HTERT RPE-1 (cell line): ENCODE data around the gene FRMD4B.

Source experiments
- in situ Hi-C: fragments of 300-500 bp; cut with MboI; formaldehyde crosslinking; loops from 4 replicates; pipeline ENCODE4 v1.14.3; 2020; ENCODE audit warnings: low sequenced_read_pairs

FRMD4B gene

DNA sequence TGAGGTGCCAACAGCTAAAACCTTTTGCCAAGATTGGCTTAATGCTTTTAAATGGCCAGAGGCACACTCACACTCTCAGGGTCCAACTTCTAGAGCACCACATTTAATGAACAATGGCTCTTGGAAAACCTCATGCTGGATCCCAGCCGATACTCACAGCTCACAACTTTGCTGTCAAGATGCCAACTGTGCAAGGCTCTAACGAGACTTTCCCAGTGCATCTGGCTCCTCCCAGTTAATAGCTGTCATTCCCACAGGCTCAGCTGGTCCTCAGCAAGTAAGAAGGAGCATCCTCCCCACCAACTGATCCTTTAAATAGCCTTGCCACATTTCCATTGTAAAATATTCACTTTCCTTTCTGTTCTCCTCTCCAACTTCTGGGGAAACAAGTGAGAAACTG lies 20.3 kb upstream of the FRMD4B start:
- in situ Hi-C loops, result no loop called here

DNA sequence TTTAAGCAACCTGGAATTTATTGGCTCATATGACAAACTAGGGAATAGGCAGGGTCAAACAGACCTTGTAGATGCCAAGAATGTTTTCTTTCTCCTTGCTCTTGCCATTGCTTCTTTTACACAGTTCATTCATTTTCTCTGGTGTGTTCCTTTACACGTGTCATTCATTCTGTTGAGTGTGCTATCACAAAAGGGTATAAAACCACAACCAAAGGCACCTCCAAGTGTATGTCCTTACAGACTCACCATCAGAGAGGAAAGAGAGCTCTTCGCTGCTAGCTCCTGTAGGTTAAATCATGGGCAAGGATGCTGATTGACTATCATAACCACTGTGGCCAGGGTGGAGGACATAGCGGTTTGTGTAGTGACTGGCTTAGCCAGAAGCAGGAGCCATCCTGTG lies 19.2 kb upstream of the FRMD4B start:
- in situ Hi-C loops, result no loop called here

DNA sequence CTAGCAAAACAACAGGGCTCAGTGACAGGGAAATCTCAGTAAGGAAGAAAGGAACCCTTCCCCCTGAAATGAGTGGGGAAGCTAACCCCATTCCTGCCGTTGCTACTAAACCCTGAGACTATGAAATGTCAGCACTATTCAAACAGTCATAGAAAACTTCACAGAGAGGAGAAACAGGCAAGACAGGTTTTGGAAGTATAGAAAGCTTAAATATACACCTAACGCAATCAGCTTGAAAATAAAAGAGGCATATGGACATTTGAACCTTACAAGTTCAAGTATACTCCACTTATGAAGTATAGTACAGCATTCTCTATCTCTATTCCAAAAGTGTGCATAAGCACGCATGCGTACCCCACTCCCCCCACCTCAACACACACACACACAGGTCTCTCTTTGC lies 17.6 kb upstream of the FRMD4B start:
- in situ Hi-C loops, result no loop called here

DNA sequence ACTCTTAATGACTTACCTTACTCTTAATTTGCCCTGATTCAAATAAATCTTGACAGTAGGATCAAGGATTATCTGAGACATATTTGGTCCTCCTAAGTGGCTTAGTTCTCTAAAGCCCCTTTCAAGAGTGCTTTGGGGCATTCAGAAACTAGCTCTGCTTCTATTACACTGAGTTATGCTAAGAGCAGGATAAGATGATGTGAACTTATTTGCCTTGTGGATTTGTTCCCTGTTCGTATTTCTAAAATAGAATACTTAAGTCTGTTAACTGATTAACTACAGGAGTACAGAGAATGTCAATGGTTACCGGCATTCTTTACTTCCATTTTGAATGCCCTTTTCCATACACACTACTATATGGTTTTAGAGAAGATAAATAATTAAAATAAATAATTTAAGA lies 14.8 kb upstream of the FRMD4B start:
- in situ Hi-C loops, result no loop called here

DNA sequence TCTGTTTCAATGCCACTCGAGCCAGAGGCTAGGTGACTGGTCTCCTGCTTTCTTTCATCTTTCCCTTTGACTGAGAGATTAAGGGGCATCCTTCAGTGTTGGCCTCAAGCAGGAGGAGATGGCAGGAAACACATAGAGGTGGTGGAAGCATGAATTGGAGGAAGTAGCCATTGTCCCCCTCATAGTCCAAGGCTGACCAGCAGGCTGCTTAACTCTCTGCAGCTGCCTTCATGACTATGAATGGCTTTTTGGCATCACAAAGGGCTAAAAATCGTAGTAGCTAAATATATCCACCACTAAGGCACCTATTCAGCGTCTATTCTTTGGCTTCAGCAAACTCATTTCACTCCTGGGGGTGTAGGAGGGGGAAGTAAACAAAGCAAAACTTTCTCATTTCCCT lies 7.0 kb upstream of the FRMD4B start:
- in situ Hi-C loops, result no loop called here

DNA sequence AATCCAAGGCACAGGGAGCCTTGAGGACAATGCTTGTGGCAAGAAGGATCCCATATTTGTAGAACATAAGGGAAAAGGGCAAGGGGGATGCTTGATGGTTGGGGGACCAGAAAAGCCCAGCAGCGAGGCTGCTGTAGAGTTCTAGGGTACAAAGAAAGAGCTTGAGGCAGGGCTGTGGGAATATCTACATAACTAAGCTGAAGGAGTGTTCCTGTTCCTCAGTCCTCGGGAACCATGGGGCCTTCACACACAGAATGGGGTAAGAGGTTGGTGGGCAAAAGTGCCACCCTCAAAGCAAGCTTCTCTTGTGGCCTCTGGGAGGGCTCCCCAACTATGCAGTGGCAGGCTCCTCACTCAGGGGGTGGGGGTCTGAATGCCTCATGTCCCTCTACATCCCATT lies 6.5 kb upstream of the FRMD4B start:
- in situ Hi-C loops, result no loop called here

DNA sequence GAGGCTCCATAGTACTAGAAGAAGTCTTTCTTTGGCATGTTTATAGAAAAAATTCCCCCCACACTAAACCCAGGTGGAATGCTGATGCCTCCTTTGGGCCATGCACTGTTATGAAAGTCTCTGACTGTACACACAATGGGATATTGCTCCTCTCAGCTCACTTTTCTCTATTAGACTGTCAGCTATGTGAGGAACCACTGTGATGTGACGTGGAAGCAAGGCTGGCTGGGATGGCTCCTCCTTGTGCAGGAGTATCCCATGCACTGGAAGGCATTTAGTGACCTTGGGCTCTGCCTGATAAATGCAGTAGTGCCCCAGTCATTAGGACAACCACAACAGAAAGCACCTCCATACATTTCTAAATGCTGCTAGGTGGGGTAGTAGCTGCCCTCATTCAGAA lies 5.7 kb upstream of the FRMD4B start:
- in situ Hi-C loops, result no loop called here

DNA sequence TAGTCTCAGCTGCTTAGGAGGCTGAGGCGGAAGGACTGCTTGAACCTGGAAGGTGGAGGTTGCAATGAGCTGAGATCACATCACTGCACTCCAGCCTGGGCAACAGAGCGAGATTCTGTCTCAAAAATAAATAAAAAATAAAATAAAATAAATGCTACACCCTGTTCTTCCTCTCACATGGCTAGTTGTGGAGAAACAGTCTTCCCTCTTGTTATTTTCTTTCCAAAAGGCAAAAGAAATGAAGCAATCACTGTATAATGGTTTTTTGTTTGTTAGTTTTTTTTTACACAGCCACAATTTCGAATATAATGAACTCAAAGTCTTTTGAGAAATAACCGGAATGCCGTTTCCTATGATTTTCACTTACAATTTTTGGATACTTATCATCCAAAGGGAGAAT lies 4.9 kb upstream of the FRMD4B start:
- in situ Hi-C loops, result no loop called here

DNA sequence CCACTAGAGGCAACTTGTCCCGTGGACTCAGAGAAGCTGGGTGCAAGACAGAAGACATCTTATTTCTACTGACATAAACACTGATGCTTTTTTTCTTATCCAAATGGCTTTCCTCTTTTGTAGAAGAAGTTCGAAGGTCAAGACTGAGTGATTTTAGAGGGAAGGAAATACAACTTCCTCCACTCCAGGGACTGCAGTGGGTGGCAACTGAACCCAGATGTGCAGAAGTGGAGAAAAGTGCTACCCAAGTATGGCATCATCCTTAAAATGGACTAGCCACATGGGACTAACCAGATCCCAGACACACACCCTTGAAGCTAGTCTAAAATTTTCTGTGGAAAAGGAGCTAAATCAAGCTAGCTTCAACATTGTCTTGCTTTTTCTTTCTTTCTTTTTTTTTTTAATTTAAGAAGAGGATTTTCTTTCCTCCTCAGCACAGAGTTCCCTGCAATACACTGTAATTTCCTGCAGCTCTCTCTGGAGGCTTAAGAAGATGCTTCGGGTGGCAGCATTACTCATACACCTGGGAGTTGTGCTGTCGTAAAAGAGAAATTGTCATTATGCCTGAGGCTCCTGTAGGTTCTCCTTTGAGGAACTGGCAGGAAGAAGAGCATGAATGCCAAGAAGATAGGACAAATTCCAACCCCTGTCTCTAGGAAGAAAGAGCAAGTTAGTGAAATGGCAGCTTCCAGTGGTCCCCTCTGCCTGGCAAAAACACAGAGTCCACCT lies 3.8 kb upstream of the FRMD4B start:
- in situ Hi-C loops, result no loop called here

DNA sequence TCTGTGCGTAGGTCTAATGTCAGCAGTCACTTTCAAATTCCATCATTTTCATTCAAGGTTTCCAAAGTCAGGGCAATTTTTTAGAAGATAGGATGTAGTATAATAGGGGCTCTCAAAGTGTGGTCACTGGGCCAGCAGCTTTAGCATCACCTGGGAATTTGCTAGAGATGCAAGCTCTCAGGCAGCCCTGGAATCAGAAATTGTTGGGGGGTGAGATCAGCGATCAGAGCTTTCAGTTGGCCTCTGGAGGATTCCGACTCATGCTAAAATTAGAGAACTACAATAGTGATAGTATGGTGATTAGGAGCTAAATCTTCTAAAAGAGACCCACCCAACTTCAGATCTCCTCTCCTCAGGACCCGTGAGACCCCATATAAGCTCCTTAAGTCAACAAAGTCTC lies 2.4 kb upstream of the FRMD4B start:
- in situ Hi-C loops, result no loop called here

DNA sequence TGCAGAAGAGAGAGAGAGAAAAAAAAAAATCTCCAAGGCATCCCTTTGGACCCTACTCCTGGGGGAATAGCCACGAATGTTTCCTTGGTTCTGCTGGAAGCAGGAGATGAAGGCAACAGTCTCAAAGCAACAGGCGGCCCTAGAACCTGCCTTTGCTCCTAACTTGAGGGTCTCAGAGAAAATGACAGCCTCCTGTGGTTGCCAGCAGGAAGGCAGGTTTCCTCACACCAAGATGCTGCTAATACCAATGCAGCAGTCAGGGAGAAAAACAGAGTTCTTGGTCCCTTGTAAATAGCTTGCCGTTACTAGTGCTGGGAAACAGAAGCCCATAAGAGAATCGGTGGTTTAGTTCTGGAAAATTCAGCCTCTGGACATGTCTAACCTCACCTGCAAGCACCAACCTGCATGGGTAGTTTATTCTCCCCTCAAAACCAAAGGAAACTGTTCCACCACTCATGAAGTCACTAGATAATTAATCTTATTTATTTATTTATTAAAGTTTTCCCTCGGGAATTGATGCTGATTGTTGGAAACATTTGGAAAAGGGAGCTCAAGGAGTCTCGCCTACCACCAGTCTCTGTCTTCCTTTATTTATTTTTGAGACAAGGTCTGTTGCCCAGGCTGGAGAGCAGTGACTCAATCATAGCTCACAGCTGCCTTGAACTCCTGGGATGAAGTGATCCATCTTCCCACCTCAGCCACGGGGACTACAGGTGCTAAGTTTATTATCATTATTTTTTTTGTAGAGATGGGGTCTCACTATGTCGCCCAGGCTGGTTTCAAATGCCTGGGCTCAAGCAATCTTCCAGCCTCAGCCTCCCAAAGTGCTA lies 883 bp upstream of the FRMD4B start:
- in situ Hi-C loops, result no loop called here

DNA sequence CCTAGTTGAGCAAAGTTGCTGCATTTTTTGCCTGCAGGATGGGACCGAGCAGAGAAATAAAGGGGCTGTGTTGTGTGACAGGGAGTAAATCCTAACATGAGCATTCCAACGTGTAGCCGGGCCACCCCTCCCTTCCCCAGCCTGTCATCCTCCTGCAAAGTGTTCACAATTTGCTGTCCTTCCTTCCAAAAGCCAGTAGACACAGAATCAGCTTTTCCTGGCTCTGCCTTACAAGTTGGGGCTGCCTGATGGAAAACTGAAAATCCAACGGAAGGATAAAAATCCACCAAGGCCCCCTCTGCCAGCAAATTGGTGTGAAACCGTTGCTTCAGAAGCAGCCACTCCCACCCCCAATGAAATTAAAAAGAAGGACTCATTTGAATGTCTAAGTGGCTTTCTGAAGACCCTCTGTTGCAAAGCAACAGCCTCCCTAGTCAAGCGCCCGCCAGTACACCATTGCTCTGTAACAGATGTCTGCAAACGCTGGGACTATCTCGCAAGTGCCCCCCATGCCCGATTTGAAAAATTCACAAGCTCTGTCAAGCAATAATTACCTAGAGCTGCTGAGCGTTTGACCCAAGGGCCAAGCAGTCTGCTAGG lies 665 bp downstream of the FRMD4B start:
- in situ Hi-C loops, result no loop called here

DNA sequence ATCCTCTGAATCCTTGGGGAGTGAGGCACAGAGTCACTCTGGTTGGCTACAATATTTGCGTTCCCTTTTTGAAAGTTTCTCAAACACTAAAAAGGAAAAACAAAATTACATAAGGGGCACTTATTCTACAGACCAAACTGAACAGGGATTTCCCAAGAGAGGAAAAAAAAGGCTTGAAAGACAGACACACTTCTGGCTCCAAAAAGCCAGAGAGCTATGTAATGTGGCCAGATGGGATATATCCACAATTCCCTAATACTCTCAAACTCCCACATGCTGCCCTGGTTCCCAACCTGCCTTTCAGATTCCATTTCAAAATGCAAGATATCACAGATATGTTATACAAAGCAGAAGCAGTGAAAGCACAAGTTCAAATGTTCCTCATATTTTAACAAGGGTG lies 1.6 kb downstream of the FRMD4B start:
- in situ Hi-C loops, result no loop called here

DNA sequence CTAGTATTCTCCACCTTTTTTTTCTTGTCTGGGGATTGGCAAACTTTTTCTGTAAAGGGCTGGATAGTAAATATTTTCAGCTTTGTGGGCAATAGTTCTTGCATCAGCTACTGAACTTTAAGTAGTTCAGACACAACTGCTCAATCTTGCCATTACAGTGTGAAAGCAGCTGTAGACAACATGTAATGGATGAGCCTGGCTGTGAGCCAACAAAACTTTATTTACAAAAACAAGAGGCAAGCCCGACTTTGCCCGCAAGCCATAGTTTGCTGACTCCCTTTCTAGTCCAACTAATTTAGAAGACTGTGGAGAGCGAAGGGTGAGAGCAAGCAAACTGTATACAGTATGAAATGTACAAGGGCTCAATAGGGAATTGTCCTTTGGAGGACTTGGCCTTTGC lies 6.2 kb downstream of the FRMD4B start:
- in situ Hi-C loops, result no loop called here

DNA sequence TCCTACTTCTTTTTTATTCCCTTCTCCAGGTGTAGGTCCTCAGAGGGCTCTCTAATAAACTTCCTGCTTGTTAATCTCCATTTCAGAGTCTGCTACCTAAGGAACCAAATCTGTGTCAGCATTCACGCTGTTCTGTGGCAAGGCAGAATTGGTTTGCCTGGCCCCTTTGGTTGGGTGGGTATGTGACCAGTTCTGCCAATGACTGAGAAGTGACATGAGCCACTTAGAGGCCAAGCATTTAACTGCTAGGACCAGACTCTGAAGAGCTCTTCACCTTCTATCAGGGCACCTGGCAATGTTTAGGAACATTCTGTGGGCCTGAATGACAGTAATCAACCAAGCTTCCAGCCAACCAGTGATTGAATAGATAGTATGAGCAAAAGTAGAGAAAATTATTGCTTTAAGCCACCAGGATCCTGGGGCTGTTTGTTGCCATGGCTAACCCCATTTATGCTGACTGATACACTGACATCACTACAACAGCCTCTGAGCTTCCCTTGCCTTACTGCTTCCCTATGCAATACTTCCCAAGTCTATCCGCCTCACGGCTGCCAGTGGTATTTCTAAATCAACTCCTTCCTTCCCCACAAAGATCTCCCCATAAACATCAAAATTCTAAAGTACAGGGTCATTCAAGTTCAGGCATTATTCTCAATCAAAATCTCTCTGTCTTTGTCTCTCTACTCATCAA lies 7.6 kb downstream of the FRMD4B start:
- in situ Hi-C loops, result no loop called here

DNA sequence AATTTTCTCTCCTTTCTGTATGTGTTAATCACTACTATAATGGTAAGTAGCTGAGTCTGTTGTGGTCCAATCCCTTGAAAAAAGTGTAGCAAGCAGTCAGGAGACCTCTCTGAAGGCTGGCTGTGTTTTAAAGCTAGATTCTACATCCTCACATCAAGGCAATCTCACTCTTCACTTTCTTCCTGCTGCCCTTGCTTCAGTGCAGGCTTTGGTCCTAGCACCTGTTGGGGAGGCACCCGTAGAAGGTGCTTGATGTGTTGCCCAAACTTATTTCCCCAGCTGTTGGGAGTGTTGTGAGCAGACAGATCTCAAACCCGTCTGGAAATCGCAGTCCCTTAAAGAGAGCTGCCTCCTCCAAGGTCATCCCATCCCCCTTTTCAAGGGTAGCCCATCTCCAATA lies 8.6 kb downstream of the FRMD4B start:
- in situ Hi-C loops, result no loop called here

DNA sequence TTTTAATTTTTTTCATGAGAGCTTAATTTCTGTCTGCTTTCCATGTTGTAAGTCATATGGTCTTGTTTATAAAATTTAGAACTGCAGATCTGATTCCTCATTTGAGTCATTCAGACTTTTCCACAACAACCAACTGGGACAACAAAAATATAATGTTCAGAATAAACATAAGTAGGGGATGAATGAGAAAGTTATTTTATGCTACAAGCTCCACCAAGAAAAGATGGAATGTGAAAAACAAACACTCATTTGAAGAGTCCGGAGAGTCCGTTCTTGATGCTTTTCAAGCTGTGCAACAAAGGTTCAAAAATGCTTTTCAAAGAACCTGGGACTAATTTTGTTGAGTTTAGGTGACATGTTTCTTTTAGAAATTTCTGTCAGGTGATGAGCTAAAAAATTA lies 9.2 kb downstream of the FRMD4B start:
- in situ Hi-C loops, result no loop called here

DNA sequence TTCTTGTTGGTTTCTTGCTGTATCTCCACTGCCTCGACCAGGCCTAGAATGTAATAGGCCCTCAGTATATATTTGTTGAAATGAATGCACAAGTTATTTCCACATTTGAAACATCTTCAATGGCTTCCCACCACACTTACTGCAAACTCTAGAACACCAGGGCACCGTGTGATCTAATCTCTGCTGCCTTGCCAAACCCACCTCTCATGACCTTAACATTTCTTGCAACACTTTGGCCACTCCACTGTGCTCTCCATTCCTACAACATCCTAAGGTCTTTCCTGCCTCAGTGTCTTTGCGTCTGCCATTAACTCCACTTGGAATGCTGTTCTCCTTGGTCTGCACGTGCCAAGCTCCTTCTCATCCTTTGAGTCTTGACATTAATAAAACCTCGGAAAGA lies 14.1 kb downstream of the FRMD4B start:
- in situ Hi-C loops, result no loop called here

DNA sequence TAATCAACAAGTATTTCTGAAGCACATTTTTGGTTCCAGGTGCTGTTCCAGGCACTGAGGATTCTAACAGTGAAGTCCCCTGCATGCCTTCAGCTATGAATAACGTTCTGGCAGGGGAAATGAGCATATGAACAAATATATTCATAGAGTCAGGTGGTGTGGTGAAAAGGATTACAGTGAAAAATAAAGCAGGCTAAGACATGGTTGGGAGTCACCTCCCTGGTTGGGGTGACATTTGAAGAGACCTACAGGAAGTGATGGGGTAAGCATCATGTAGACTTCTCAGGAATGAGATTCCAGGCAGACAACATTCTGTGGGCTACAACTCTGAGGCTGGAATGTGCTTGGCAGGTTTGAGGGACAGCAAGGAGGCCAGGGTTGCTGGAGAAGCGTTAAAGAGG lies 15.0 kb downstream of the FRMD4B start:
- in situ Hi-C loops, result no loop called here

DNA sequence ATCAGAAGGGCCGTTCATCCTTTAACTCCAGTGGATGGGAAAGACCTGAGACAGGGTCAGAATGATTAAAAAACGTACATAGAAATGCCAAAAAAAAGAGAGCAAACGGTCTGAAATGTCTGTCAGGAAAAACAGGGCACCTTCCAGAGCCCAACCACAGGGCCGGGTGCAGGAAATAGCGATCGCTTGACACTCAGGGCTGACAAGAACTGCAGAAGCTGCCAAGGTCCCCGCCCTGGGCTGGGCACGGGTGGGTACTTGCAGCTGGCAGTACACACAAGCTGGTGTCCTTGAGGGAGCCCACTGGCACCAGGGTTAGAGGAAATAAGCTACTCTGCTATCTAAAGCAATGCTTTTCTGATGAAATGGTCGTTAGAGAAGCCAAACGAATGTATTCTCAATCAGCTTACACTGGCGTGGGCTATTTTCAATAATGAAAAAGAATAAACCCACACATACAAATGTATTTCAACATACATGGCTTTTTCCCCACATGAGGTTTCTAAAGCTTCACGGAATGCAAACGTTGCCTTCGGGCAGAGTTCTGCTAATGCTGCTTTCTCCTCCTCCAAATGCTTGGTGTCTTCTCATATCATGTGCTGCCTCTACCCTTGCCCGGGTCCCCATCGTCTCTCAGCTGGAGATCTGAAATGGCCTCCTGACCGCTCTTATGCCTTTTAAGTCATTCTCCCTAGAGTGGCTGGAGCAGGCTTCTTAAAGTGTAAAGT lies 15.6 kb downstream of the FRMD4B start:
- in situ Hi-C loops, result no loop called here
